ENCODE measurements around the gene COL23A1. TPM values are rescaled to one million over a fixed set of nuclear protein-coding genes. Genes with fewer than 3 reads are reported as not detected.
"Not testable (repeated sequence)": the region's sequence is repeated elsewhere in the genome, so short reads cannot be mapped to it uniquely, and the experiment has no call there.

COL23A1 gene
- total RNA-seq, 2 donors from 2014 or later, result 2.0 to 3.0 TPM

- DNase-seq (ENCODE audit: low spot score), result no peak
- intact Hi-C loops (cut with DNase I), result no loop called here
Measured at GRCh38 chr5:178241231-178241663, 348.9 kb downstream of the COL23A1 start.

GRCh38 chr5:178240766-178241165, 349.4 kb downstream of the COL23A1 start:
- intact Hi-C loops (cut with DNase I), result no loop called here
- no peak for DNase-seq (ENCODE audit: low spot score)

- intact Hi-C loops (cut with DNase I), result no loop called here
- no peak for DNase-seq (ENCODE audit: low spot score)
Measured at GRCh38 chr5:178240341-178240741, 349.9 kb downstream of the COL23A1 start.

- intact Hi-C loops (cut with DNase I); DNase-seq (ENCODE audit: low spot score): not testable (repeated sequence)
Measured at GRCh38 chr5:178239626-178240301, 350.4 kb downstream of the COL23A1 start.

GRCh38 chr5:178238711-178239592, 351.2 kb downstream of the COL23A1 start:
- no peak for DNase-seq (ENCODE audit: low spot score)
- intact Hi-C loops (cut with DNase I), result no loop called here

GRCh38 chr5:178238313-178238635, 351.9 kb downstream of the COL23A1 start:
- DNase-seq (ENCODE audit: low spot score), result no peak
- intact Hi-C loops (cut with DNase I), result no loop called here

- intact Hi-C loops (cut with DNase I), result no loop called here
- DNase-seq (ENCODE audit: low spot score), result no peak
Measured at GRCh38 chr5:178237431-178238312, 352.5 kb downstream of the COL23A1 start.

- intact Hi-C loops (cut with DNase I), result no loop called here
- DNase-seq (ENCODE audit: low spot score), result no peak
Measured at GRCh38 chr5:178236679-178237078, 353.5 kb downstream of the COL23A1 start.

- no peak for DNase-seq (ENCODE audit: low spot score)
- intact Hi-C loops (cut with DNase I), result no loop called here
Measured at GRCh38 chr5:178236126-178236525, 354.1 kb downstream of the COL23A1 start.

GRCh38 chr5:178235588-178235974, 354.6 kb downstream of the COL23A1 start:
- intact Hi-C loops (cut with DNase I), result no loop called here
- no peak for DNase-seq (ENCODE audit: low spot score)

- intact Hi-C loops (cut with DNase I), result no loop called here
- DNase-seq (ENCODE audit: low spot score), result peak; percentile 91
Measured at GRCh38 chr5:178234750-178235587, 355.2 kb downstream of the COL23A1 start.

GRCh38 chr5:178234121-178234749, 356.0 kb downstream of the COL23A1 start:
- intact Hi-C loops (cut with DNase I), result no loop called here
- no peak for DNase-seq (ENCODE audit: low spot score)

- DNase-seq (ENCODE audit: low spot score), result no peak
- intact Hi-C loops (cut with DNase I), result no loop called here
Measured at GRCh38 chr5:178232920-178233429, 357.2 kb downstream of the COL23A1 start.

GRCh38 chr5:178232124-178232919, 357.9 kb downstream of the COL23A1 start, which contains the start of gene PHYKPL:
PHYKPL (minus strand) TSS chr5:178232802; CDS start chr5:178232550, 252 bp downstream.
- peak; percentile 94 for DNase-seq (ENCODE audit: low spot score)

GRCh38 chr5:178231539-178232123, 358.6 kb downstream of the COL23A1 start:
- intact Hi-C loops (cut with DNase I), result no loop called here
- DNase-seq (ENCODE audit: low spot score), result no peak

More at GRCh38 chr5:178232124-178232919, 357.9 kb downstream of the COL23A1 start, which contains the start of gene PHYKPL:
- intact Hi-C loops (cut with DNase I), result no loop called here

GRCh38 chr5:178230879-178231538, 359.2 kb downstream of the COL23A1 start:
- intact Hi-C loops (cut with DNase I), result no loop called here
- peak; percentile 91 for DNase-seq (ENCODE audit: low spot score)
